DND-41 (cell line): ENCODE measurements around the gene ACO1.
"Not testable (repeated sequence)": the region's sequence is repeated elsewhere in the genome, so short reads cannot be mapped to it uniquely, and the experiment has no call there.

ENCODE experiments used
- EZH2 ChIP-seq: IDR thresholded peaks from 3 replicates; pipeline ENCODE4 v1.6.1; 2012; ENCODE audit warnings: borderline replicate concordance, low read depth, mild to moderate bottlenecking, moderate library complexity, low read length, inconsistent platforms; ENCODE audit not compliant: severe bottlenecking
- TF ChIP-seq, protein P1 (sequence below): IDR thresholded peaks from 2 replicates; pipeline ENCODE4 v1.5.1; 2012; ENCODE audit warnings: borderline replicate concordance, low read length, moderate library complexity, mild to moderate bottlenecking; ENCODE audit not compliant: poor library complexity, severe bottlenecking; ENCODE audit errors: extremely low read depth

DNA sequence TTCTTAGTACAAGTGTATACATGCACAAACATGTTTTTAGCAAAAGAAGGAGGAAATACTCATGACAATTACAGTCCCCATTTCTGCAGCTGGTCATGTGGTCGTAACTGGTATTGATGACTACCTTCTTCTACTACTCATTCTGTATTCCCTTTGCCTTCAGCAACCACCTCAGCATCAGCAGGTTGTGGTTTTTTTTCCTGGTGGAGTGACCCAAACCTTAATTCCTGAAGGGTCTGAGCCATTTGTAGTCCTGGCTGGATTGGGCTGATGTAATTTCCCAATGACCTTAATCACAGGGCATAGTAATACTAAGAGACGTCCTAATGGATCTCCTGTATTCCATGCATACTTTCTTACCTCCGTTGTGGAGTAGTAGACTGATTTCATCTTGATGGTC lies 31.0 kb upstream of the ACO1 start:
- TF ChIP-seq, protein P1, sequence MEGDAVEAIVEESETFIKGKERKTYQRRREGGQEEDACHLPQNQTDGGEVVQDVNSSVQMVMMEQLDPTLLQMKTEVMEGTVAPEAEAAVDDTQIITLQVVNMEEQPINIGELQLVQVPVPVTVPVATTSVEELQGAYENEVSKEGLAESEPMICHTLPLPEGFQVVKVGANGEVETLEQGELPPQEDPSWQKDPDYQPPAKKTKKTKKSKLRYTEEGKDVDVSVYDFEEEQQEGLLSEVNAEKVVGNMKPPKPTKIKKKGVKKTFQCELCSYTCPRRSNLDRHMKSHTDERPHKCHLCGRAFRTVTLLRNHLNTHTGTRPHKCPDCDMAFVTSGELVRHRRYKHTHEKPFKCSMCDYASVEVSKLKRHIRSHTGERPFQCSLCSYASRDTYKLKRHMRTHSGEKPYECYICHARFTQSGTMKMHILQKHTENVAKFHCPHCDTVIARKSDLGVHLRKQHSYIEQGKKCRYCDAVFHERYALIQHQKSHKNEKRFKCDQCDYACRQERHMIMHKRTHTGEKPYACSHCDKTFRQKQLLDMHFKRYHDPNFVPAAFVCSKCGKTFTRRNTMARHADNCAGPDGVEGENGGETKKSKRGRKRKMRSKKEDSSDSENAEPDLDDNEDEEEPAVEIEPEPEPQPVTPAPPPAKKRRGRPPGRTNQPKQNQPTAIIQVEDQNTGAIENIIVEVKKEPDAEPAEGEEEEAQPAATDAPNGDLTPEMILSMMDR, result not testable (repeated sequence)
- TF ChIP-seq EZH2, result not testable (repeated sequence)
